ENCODE results near the gene HLA-DQB2. TPM values are rescaled to one million over a fixed set of nuclear protein-coding genes. Genes with fewer than 3 reads are reported as not detected.

Gene HLA-DQB2
- total and polyA plus RNA-seq, 2 of the 8 experiments (the other 6 are each of a cell fraction or from before 2014, with no cell fraction given), result not detected

GRCh38 chr6:32774426-32774825 is 11.1 kb upstream of the HLA-DQB2 start:
- Histone ChIP-seq H3K4me2 (ENCODE audit: insufficient read depth in 1 of 2, low read depth in 2 of 2, low read length in 2 of 2) (no peak overlapping the region), H3K4me1 (replicated peaks in 1 of 4; ENCODE audit: control insufficient read depth in 3 of 4, insufficient read depth in 4 of 4, low read length in 3 of 4) (no peaks in the 10 kb centered on the region), H2AFZ (ENCODE audit: low read length) (no peak overlapping the region), H2BK120ac (replicated peaks; ENCODE audit: low read depth, low read length) (no peak overlapping the region), H4K5ac (ENCODE audit: insufficient read length, low read depth, low read length) (no peak overlapping the region), H3K23me2 (ENCODE audit: low read depth, low read length) (no peaks in the 10 kb centered on the region), H3K27me3 (replicated peaks in 1 of 4; ENCODE audit: control insufficient read depth in 3 of 4, extremely low read depth in 1 of 4, insufficient read depth in 3 of 4, low read length in 3 of 4) (no peaks in the 10 kb centered on the region), H4K8ac (ENCODE audit: extremely low read depth, insufficient read depth, low read length) (no peak overlapping the region), H3K4ac (replicated peaks; ENCODE audit: insufficient read length, low read depth, low read length) (no peak overlapping the region), H4K91ac (replicated peaks; ENCODE audit: insufficient read length, low read length) (no peak overlapping the region), H3K18ac (ENCODE audit: extremely low read depth, low read length) (no peak overlapping the region), H3K79me1 (ENCODE audit: low read depth, low read length) (no peaks in the 10 kb centered on the region), H3K9me3 (ENCODE audit: insufficient read depth in 2 of 2, low read depth in 1 of 2, low read length in 1 of 2) (no peaks in the 10 kb centered on the region), H2BK5ac (ENCODE audit: low read depth, low read length) (no peak overlapping the region), H3K23ac (ENCODE audit: insufficient read length) (no peak overlapping the region), H3K4me3 (ENCODE audit: extremely low read depth in 1 of 4, insufficient read depth in 2 of 4, low read depth in 3 of 4, low read length in 4 of 4) (no peak overlapping the region), H2BK15ac (ENCODE audit: low read length) (no peak overlapping the region), H3K36me3 (ENCODE audit: control insufficient read depth in 2 of 4, insufficient read depth in 4 of 4, low read length in 3 of 4) (no peaks in the 10 kb centered on the region), H2AK5ac (ENCODE audit: low read depth, low read length) (no peak overlapping the region), H4K20me1 (replicated peaks in 1 of 2; ENCODE audit: control insufficient read depth in 1 of 2, insufficient read depth in 2 of 2, low read length in 2 of 2) (no peaks in the 10 kb centered on the region), H3K79me2 (ENCODE audit: control insufficient read depth in 1 of 2, insufficient read depth in 2 of 2, low read length in 2 of 2) (no peaks in the 10 kb centered on the region), H3K9ac (replicated peaks in 1 of 4; ENCODE audit: extremely low read depth in 1 of 4, low read depth in 3 of 4, low read length in 3 of 4) (no peak overlapping the region), H3K14ac (ENCODE audit: insufficient read length) (no peak overlapping the region), H3K27ac (ENCODE audit: low read depth, low read length) (no peak overlapping the region), H2BK12ac (ENCODE audit: low read depth, low read length) (no peak overlapping the region), H2BK20ac (ENCODE audit: low read length) (no peak overlapping the region), H3K56ac (replicated peaks; ENCODE audit: insufficient read length, low read depth, low read length) (no peak overlapping the region)
- no peak for DNase-seq (ENCODE audit: low read depth in 1 of 2, low spot score in 2 of 2)
- CTCF ChIA-PET (ENCODE audit: partially characterized antibody), result interaction anchor here (0.6 kb wide), 1 partner anchor 528 kb away, joined by 3 read pairs; no protein-coding TSS in a partner anchor
- WGBS, 2 experiments (ENCODE audit: extremely low coverage in 1 of 2, insufficient coverage in 1 of 2, insufficient read length in 1 of 2, insufficient replicate concordance in 2 of 2, low coverage in 1 of 2, low lambda C conversion rate in 2 of 2, missing lambda C conversion rate in 1 of 2), result 71% methylated on average over 1 of the region's 1 CpG; no CpG with 5 or more reads in 1 of the 2 experiments
- no peak for FAIRE-seq
- POLR2A ChIA-PET (ENCODE audit: partially characterized antibody), result no interaction called here
- TF ChIP-seq PHF8 (conservative IDR thresholded peaks at IDR 0.05; ENCODE audit: low read depth, low read length) (no peak), JUND (IDR thresholded peaks at IDR 0.05; ENCODE audit: low read length) (no peak), CBX5 (IDR thresholded peaks at IDR 0.05; ENCODE audit: low read depth, low read length) (no peak), CBX8 (IDR thresholded peaks at IDR 0.05; ENCODE audit: borderline replicate concordance, low read depth, low read length) (no peak), EP300 (IDR thresholded peaks at IDR 0.05; ENCODE audit: borderline replicate concordance in 1 of 2, low read depth in 2 of 2, low read length in 2 of 2) (no peak), TCF12 (IDR thresholded peaks at IDR 0.05; ENCODE audit: low read depth, low read length) (no peak), GABPA (IDR thresholded peaks at IDR 0.05; ENCODE audit: borderline replicate concordance, insufficient read depth, low read length) (no peak), BACH1 (IDR thresholded peaks at IDR 0.05; ENCODE audit: low read length) (no peak), BCL11A (IDR thresholded peaks at IDR 0.05; ENCODE audit: low read depth in 2 of 2, low read length in 2 of 2) (no peak), CTBP2 (IDR thresholded peaks at IDR 0.05; ENCODE audit: borderline replicate concordance, insufficient read depth, insufficient read length, low read length) (no peak), JUN (IDR thresholded peaks at IDR 0.05; ENCODE audit: low read depth, low read length) (no peak), CREB1 (IDR thresholded peaks at IDR 0.05) (no peak), SIX5 (IDR thresholded peaks at IDR 0.05; ENCODE audit: low read depth, low read length) (no peak), RXRA (IDR thresholded peaks at IDR 0.05; ENCODE audit: insufficient read depth, low read depth, low read length) (no peak)
